Inferior parietal cortex (tissue), 1 donor: ENCODE results near the gene PTK6.

Experiments used
- DNase-seq: peaks from one replicate; pipeline ENCODE4 v3.0.0-alpha.2; 2016; ENCODE audit errors: extremely low spot score

PTK6 gene

DNA sequence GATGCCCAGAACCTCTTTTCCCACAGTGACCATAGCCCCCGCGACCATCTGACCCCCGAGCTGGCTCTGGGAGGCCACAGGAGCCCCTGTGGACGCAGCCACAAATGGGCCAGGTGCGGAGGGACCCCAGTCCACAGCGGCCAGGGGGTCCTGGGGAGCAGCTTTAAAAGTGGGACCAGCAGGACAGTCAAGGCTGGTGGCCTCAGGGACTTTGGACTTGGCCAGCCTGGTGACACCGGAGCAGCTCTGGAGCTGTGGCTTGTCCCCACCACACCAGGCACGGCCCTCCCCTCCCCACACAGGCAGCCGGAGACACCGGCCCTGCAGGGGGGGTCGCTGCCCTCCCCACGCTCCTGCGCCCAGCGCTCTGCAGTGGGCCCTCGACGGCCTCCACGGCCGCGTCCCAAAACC is 20.3 kb upstream of the PTK6 start:
- no peak for DNase-seq

DNA sequence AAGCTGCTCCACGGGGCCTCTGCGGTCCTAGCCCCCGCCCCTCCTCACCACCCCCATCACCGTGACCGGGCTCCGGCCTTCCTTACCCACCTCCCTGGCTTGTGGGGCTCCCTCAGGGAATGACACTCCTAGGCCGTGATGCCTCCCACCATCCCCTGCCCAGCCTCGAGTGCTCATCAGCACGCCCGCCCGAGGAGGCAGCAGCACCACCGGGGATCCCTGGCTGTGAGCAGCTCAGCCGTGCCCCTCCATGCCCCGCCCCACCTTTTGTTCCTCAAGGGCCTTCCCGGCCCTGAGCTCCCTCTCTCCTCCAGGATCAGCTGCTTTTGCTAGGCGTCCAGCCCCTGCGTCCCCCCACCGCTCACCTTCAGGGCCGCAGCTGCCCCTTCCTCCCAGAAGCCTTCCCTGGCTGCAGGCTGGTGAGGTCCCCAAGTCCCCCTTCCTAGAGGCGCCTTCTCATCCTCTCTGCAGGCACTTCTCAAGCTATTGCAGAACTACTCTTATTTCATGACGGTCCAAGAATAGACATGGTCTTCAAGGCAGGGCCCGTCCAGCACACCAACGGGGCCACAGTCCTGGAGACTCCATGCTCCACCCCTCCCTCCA is 19.8 kb upstream of the PTK6 start:
- DNase-seq: no peak

DNA sequence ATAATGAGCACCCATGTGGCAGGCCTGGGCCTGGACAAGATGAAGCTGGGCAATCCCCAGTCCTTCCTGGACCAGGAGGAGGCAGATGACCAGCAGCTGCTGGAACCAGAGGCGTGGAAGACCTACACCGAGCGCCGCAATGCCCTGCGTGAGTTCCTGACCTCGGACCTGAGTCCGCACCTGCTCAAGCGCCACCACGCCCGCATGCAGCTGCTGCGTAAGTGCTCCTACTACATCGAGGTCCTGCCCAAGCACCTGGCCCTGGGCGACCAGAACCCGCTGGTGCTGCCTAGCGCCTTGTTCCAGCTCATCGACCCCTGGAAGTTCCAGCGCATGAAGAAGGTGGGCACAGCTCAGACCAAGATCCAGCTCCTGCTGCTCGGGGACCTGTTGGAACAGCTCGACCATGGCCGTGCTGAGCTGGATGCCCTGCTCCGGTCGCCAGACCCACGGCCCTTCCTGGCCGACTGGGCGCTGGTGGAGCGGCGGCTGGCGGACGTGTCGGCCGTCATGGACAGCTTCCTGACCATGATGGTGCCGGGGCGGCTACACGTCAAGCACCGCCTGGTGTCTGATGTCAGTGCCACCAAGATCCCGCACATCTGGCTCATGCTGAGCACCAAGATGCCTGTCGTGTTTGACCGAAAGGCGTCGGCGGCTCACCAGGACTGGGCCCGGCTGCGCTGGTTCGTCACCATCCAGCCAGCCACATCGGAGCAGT is 18.6 kb upstream of the PTK6 start:
- DNase-seq: no peak

DNA sequence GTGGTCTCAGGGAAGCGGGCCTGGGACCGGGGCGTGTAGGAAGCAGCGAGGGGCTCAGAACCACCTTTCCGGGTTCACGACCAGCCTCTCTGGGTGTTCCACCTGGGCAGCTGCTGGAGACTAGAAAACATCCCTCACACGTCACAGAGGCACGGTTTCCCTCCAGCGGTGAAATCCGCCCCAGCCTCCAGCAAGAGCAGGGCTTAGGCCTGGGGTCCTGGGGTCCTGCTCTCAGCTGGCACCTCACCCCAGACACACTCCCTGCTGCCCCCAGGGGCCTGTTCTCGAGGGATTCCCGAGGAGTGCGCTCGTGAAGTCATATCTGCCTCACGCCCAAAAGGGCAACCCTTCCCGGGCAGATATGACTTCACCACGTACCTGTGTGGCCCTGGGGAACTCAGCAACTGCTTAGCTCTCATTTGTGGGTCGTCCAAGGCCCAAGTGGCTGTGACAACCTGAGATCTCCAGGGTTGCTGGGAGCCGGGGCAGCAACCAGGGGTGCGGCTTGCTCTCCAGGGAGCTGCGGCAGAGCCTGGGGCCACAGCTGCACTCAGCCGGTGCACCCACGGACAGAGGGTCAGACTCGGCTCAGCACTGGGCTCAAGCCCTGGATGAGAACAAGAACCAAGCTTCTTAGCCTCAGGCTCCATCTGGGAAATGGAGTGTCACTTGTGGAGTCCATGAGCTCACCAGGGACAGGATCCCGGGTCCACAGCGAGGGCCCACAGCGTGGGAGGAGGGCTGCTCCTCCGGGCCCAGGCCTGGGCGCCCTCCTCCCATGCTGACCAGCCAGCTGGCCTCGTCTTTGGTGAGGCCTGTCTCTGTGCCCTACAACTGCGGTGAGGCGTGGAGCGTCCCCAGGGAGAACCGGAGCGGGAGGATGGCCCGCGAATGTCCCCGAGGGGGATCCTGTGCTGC is 17.4 kb upstream of the PTK6 start:
- no peak for DNase-seq

DNA sequence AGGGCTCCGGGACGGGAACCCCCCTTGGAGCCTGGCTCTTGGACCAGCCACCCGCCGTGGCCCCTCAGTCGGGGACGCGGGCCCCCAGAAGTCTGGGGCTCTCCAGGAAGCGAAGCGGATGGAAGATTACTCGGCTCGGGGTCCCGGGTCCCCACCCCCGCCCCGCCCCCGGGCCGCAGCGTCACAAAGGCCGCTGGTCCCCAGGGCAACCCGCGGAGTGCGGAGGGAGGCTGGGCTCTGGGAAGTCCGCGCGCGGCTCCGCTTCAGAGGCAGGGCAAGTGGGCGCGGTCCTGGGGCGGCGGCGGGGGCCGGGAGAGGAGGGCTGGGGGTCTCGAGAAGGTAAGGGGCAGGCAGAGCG is 16.7 kb upstream of the PTK6 start, which contains the start of gene FNDC11:
TSS of gene FNDC11 (plus strand) at position 227 of the 358 bp plus-strand sequence. CDS start 1,505 bp downstream, outside the sequence.
- no peak for DNase-seq

DNA sequence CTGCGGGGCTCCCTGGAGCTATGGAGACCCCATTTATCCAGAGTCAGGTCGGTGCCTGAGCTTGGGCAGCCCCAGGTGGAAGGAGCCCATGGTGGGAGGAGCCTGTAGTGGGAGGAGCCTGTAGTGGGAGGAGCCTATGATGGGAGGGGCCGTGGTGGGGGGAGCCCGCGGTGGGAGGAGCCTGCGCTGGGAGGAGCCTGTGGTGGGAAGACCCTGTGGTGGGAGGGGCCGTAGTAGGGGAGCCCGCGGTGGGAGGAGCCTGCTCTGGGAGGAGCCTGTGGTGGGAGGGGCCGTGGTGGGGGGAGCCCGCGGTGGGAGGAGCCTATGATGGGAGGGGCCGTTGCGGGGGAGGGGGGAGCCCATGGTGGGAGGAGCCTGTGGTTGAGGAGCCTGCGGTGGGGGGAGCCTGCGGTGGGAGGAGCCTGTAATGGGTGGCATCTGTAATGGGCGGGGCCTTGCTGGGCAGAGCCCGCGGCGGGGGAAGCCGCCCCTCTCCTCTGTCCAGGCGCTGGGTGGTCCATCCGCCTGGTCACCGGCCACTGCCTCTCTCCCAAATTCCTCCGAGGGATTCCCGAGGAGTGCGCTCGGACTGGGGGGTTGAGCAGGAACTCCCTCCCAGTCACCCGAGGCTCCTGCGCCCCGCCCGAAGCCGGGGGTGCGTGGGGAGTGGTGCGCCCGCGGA is 16.2 kb upstream of the PTK6 start:
- DNase-seq: no peak

DNA sequence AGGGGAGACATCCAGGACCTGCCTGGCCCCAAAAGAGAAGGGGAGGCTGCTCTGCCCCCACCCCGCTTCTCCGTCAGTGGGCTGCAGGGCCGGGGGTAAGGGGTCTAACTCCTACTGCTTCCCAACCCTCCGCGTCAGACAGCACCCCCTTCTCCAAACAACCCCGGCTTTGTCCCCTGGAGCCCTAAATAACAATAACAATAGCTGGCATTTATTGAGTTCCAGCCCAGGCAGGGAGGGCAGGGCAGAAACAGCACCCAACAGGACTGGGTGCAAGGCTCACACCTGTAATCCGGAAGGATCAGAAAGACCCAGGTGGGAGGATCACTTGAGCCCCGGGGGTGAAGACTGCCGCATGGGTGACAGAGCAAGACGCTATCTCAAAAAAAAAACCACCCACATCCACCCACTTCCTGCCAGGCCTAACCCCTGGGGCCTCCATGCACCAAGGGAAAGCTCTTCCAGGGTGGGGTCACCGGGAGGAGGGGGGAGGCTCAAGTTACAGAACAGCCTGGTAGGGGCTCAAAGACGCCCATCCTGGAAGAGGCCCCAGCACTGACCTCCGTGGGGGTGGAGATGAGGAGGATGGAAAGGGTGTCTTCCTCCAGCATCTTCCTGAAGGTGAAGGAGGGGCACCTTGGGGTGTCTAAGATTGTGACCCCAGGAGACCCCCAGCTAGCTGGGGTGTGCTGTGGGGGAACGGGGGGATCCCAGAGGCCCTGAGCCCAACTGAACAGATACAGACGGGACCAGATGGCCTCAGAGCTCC is 15.5 kb upstream of the PTK6 start:
- DNase-seq: no peak

DNA sequence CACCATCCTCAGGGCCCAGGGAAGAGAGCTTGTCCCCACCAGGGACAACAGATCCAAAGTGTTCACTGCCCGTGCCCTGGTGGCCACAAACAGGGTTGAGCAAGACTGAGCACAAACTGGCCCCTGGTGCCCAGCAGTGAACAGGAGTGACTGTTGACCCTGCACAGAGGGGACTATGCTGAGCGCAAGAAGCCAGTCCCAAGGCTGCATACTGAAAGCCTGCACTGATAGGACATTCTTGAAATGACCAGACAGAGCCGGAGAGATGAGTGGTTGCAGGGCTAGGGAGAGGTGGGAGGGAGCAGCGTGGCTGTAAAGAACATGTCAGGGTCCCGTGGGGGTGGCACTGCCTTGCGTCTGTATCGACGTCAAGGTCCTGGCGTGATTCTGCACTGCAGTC is 13.9 kb upstream of the PTK6 start:
- DNase-seq: no peak

DNA sequence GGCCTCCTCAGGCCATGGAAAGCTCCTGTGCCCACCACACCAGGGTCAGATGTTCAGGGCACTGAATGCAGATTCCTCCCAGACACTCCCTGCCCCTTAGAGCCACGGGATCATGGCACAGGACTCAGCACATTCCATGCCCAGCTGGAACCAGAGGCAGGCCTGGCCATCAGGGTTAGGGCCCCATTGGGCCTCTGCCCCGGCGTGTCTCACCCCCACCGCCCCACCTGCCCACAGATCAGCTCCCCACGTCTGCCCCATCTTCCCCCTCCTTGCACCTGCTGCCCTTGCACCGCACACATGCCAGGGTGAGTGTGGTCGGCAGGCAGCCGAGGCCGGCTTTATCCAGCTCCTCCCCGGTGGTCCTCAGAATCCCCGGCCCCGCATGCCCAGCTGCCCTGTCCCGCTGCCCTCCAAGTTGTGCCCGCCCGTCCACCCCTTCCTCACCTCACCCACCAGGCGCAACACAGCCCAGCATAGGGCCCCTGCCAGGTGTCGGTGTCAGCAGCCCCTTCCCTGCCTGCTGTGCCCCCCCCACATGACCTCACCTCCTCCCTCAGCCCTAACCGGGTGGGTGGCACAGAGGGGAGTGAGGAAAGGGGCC is 12.6 kb upstream of the PTK6 start:
- DNase-seq: no peak

DNA sequence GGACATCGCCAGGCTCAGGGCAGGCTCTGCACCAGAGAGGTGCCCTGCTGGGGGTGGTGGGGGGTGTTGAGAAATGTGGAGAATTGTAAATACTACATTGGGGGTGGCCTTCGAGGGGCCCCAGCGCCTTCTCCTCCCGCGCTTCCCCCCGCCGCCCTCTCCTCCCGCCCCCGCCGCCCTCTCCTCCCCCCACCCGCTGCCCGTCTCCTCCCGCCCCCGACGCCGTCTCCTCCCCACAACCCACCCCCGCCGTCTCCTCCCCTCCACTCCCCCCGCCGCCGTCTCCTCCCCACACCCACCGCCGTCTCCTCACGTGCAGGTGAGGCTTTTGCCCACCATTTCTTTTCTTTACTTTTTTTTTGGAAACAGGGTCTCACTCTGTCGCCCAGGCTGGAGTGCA is 11.8 kb upstream of the PTK6 start:
- DNase-seq: no peak

DNA sequence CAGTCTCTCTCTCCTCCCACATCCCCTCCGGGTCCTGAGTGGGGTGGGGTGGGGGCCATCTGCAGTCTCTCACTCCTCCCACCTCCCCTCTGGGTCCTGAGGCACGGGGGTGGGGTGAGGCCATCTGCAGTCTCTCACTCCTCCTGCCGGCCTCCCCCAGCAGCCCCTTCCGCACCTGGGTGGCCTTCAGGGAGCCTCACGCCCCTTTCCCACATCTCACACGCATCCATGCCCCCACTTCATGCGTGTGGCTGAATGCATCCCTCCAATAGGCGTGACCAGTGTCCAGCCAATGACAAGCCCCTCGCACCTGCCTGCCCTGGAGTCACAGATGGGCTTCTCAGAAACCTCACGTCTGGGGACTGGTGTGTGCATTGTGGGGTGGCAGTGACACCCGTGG is 11.4 kb upstream of the PTK6 start:
- DNase-seq: no peak

DNA sequence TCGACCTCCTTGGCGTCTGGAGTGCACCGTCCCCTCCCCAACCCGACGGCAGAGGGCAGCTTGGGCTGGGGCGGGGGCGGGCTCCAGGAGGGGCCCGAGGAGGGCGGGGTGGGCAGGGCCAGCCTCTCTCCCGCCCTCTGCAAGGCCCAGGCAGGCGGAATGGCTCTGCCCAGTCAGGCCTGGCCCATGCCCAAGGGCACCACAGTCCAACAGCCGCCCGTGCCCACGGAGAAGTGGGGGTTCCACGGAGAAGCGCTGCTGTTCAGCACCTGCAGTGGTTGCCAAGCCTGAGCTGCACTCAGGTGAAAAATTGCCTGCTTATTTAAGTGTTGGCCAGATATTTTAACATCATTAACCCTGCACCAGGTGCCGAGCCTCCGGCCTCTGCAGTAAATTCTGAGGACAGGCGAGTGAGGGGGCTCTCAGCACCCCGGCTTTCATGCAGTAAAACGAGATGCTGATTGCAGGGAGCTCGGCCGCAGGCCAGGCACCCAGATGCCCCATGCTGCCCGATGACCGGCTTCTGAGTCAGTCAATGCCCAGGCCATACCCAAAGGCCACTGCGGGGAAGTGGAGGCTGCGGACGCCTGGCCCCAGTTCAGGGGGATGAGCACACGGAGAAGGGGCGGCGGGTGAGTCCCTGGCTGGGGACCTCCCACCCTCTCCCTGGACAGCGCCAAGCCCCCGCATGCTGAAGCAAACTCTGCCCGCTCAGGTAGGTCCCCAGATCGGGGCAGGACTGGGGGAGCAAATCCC is 10.7 kb upstream of the PTK6 start, which contains the start of gene SRMS:
TSS of gene SRMS (minus strand) at position 25 of the 756 bp plus-strand sequence. CDS start 286 bp downstream, outside the sequence.
- DNase-seq: no peak

DNA sequence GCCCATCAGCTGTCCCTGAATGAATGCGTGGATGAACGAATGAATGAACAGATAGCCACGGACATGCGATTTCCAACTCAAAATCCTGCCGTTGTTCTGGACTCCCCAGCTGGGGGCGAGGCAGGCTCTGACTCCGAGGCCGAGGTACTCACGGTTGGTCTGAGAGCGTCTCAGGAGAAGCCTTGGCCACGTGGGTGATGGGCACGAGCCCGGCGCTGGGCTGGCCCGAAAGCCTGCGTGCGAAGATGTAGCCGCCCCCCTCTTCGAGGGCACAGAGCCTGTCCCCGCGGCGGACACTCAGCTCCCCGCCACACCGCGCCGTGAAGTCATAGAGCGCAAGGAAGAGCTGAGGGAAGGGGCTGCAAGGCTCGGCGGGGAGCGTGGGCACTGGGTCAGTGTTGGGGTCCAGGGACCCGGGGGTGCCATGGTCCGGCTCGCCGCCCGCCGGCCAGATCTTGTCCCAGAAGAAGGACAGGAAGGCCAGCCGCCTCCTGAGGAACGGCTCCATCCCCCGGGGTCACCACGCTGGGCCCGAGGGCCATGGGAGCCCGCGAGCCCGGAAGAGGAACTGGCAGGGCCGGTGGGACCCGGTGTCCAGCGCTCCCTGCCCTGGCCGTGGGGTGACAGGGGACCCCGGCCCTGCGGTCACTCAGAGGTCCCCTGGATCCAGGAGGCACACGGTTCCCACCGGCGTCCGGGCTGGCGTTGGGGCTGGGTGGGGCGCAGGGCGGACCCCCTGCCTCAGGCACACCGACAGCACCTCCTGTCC is 10.0 kb upstream of the PTK6 start:
- no peak for DNase-seq

DNA sequence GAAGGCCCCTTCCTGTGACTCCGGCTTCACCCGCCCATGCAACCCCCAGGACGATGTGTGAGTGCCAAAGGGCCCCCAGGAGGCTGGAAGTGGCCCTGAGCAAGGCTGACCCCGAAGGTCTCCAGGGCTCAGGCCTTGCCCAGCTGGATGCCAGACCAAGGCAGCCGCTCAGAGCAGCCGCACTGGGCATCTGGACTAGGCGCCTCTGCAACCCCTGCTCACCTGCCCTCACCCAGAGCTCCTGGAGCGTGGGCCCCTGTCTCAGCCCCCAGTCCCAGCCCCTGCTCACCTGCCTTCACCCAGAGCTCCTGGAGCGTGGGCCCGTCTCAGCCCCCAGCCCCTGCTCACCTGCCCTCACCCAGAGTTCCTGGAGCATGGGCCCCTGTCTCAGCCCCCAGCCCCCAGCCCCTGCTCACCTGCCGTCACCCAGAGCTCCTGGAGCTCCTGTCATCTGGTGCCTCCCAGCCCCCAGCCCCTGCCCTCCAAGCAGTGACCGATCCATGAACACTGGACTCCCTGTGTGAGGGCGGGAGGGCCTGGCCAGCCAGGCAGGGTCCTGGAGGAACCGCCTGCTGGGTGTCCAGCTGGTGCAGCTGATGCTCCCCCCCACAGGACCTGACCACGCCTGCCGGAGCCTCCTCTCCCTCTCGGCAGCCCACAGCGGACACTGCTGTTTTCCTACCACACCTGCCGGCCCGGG is 9.2 kb upstream of the PTK6 start:
- no peak for DNase-seq

DNA sequence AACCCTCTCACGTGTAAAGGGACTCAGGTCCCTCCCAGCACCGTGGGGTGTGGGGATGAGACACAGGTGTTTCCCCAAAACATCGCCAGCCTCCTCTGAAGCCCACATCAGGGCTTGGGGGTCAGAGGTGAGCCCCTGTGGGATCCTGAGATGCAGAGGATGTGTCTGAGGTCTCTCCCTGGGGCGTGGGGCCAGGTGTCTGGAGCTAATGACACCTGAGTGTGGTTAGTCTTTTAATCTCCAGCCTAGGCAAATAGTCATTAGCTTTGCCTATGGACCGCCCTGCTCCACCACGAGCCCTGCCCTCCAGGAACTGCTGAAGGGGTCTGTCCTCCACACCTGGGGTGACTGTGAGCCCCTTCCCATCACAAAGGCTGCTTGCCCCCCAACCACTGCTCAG is 8.6 kb upstream of the PTK6 start:
- DNase-seq: no peak

DNA sequence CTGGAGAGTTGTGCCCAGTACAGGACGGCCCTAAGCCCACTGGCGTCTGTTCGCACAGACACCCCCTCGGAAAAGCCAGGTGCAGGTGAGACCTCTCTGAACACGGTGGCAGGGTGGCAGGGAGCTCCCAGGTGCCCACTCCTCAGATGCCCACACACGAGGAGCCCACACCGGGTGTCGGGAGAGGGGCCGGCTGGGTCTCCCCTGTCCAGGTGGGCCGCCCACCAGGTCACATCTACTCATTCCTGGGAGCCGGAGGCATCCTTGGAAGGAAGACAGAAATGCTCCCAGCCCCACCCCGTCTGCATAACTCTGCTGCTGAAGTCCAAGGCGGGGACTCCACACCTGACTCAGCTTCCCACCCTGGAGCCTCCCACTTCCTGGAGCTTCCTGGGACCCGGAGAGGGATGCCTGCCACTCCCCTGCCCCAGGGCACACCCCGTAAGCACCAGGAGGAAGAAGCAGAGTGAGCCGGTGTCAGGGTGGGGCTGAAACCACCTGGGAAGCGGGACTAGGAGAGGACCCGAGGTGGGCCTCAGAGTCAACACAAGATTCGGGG is 7.9 kb upstream of the PTK6 start:
- DNase-seq: no peak

DNA sequence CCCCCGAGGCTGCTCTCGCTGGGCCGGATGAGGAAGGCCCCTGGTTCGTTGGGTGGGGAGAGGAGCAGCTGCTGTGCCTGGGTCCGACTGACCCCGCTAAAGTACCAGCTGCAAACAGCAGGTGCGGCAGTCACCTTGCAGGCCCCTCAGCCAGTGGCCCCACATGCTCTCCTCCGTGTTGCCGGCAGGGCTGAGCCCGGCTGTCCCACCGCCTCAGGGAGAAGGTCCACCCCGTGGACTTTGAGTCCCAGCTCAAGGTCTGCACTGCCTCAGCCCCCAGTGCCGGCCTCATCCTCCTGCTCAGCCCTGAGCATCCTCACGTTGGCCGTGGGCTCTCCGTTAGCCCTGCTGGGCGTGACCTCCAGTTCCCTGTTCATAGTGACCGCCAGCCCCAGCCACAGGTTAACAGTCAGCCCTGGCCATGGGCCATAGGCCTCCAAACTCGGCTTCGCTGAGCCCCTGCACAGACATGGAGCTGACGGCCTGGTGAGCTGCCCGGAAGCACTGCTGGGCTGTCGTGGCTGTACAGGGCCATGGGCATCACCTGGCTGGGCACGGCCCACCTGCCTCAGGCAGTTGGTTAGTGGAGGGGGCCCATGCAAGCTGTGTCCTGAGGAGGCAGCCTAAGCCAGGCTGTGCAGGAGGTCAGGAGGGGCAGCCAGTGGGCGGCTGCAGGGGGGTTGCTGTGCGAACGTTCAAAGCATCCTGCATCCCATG is 7.2 kb upstream of the PTK6 start:
- no peak for DNase-seq

DNA sequence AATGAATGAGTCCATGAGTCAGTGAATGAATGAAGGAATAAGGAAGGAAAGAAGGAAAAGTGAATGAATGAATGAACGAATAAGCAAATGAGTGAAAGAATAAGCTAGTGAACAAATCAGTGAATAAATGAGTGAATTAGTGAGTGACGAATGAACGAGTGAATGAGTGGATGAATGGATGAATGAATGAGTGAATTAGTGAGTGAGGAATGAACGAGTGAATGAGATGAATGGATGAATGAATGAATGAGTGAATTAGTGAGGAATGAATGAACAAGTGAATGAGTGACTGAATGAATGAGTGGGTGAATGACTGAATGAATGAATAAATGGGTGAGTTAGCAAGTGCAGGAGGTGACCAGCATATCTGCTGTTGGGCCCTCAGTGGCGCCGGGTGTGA is 6.6 kb upstream of the PTK6 start:
- no peak for DNase-seq
